D721Med (cell line): ENCODE measurements around the gene PHF21B.

Experiments
- DNase-seq: peaks from one replicate; pipeline ENCODE4 v3.0.0; 2011; ENCODE audit warnings: low spot score; ENCODE audit not compliant: insufficient read length
- FAIRE-seq: peaks from 2 replicates; lab custom pipeline; 2011; peaks lifted over from hg19 to GRCh38; lab: Jason Lieb, UNC
- TF ChIP-seq, protein P1 (sequence below): IDR thresholded peaks from 2 replicates; pipeline ENCODE4 v1.5.1; 2012; ENCODE audit warnings: mild to moderate bottlenecking, control low read depth; ENCODE audit not compliant: insufficient read depth; ENCODE audit errors: missing control alignments

PHF21B gene

DNA sequence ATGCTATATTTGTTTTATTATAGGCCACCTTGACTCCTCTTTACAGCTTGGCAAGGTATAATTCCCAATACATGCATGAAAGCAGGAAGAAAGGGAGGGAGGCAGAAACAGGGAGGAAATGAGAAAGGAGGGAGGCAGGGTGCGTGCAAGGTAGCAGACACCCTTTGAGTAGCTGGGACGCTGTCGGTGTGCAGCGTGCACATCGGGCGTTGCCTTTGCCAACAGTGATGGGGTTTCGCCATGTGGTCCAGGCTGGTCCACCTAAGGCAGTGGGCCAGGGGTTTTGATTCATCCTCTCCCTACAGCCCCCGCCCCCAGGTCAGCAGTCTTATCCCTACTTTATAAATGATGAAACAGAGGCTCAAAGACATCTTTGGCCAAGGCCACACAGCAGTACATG, 25.0 kb upstream of the PHF21B start:
- DNase-seq (no peak), FAIRE-seq (no peak)
- TF ChIP-seq, protein P1, sequence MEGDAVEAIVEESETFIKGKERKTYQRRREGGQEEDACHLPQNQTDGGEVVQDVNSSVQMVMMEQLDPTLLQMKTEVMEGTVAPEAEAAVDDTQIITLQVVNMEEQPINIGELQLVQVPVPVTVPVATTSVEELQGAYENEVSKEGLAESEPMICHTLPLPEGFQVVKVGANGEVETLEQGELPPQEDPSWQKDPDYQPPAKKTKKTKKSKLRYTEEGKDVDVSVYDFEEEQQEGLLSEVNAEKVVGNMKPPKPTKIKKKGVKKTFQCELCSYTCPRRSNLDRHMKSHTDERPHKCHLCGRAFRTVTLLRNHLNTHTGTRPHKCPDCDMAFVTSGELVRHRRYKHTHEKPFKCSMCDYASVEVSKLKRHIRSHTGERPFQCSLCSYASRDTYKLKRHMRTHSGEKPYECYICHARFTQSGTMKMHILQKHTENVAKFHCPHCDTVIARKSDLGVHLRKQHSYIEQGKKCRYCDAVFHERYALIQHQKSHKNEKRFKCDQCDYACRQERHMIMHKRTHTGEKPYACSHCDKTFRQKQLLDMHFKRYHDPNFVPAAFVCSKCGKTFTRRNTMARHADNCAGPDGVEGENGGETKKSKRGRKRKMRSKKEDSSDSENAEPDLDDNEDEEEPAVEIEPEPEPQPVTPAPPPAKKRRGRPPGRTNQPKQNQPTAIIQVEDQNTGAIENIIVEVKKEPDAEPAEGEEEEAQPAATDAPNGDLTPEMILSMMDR: no peak

DNA sequence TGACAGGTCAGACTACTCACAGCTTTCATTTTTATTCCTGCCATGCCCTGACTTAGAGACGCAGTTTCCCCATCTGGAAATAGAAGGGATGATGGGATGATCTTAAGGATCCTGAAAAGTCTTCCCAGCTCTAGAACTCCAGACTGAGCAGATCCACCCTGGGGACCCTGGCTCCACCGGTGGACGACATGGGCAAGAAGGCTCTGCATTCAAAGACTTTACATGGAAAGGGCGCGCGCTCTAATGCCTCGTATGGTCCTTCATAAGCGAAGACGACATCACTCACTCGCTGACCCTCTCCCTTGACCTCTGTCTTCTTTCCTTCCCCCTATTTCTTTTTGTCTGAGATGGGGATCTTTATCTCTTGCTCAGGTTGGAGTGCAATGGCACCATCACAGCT, 24.4 kb upstream of the PHF21B start:
- FAIRE-seq: no peak
- TF ChIP-seq, protein P1: no peak
- no peak for DNase-seq

DNA sequence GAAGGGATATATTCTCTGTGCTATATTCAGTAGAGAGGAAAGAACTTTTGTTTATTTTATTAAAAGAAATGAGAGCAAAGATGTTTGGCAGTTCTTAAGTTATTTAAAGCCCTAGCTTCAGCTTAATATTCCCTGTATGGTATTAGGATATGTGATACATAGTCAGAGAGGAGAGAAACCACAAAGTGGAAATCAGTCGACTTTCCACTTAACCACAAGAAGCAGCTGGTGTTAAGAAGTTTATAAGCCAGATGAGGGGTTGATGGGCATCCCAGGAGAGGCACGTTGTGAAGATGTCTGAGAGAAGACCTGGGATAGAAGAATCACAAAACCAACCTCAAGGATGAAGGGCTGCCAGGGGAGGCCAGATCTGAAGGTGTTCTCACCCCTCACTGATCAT, 23.3 kb upstream of the PHF21B start:
- peak; percentile 38 for DNase-seq
- TF ChIP-seq, protein P1: no peak
- FAIRE-seq: no peak

DNA sequence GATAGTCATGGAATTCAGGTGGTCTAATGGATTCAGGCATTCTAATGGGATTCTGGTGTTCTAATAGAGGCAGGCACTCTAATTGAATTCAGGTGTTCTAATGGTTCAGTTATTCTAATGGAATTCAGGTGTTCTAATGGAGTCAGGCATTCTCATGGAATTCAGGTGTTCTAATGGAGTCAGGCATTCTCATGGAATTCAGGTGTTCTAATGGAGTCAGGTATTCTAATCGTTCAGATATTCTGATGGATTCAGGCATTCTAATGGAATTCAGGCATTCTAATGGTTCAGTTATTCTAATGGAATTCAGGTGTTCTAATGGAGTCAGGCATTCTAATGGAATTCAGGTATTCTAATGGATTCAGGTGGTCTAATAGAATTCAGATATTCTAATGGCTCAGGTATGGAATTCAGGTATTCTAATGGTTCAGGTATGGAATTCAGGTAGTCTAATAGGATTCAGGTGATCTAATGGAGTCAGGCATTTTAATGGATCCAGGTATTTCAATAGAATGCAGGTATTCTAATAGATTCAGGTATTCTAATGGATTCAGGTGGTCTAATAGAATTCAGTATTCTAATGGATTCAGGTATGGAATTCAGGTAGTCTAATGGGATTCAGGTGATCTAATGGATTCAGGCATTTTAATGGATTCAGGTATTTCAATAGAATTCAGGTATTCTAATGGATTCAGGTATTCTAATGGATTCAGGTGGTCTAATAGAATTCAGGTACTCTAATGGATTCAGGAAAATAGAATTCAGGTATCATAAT, 22.0 kb upstream of the PHF21B start:
- DNase-seq: no peak
- no peak for FAIRE-seq
- TF ChIP-seq, protein P1: no peak

DNA sequence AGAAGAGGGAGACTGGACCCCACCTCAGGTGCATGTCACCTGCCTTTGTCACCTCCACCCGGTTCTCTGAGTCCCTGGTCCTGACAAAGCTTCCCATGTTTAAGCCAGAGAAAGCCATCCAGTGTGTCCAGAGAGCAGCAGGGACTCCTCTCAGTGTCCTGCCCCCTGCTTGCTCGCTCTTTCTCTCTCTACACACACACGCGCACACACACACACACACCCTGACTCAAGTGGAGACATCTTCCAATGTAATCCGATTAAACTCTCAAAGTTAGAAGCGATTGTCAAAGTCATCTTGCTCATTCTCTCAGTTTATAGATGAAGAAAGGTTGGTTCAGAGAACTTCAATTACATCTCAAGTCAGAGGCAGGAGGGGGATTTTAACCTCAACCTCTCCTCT, 19.7 kb upstream of the PHF21B start:
- DNase-seq: no peak

DNA sequence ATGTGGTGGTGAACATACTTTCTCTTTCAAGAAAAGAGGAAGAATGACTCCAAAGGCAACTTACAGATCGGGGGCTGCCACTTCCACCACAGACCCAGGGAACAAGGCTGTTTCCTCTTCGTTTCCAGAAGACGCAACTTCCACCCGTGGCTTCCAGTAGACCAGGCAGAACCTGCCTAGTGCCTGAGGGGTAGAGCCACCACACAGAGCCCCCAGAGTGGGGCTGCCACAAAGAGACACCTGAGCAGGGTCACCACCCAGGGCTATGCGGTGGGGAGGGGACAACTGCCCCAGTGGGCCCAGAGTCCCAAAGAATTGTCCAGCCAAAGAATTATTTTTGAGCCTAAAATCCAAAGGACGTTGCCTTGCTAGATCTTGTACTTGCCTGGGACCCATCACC, 16.7 kb upstream of the PHF21B start:
- no peak for FAIRE-seq
- no peak for DNase-seq
- TF ChIP-seq, protein P1: no peak

More for the DNA sequence above, 19.7 kb upstream of the PHF21B start:
- FAIRE-seq: no peak
- TF ChIP-seq, protein P1: no peak

DNA sequence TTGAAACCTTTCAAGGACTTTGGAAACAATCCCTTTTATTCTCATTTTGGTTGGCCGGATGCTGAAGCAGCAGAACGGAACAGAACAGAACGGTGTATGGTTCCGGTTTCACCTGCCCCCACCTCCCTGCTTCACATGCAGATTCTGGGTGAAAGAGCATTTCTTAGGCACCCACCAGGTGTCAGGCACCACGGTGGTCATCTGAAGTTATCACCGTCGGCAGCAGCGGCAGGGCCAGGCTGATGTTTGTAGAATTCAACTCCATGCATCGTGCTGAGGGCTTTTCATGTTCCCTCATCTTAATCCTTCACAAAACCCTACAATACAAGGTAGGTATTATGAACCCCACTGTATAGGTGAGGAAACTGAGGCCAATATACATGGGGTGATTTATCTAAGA, 13.6 kb upstream of the PHF21B start:
- FAIRE-seq (no peak), DNase-seq (no peak)
- TF ChIP-seq, protein P1: no peak
